ENCODE data around the gene CA9. TPM values are rescaled to one million over a fixed set of nuclear protein-coding genes. Genes with fewer than 3 reads are reported as not detected.
"Not testable (repeated sequence)": the region's sequence is repeated elsewhere in the genome, so short reads cannot be mapped to it uniquely, and the experiment has no call there.

Gene CA9
- total RNA-seq, 1 experiment from 2014 or later = not detected

DNA sequence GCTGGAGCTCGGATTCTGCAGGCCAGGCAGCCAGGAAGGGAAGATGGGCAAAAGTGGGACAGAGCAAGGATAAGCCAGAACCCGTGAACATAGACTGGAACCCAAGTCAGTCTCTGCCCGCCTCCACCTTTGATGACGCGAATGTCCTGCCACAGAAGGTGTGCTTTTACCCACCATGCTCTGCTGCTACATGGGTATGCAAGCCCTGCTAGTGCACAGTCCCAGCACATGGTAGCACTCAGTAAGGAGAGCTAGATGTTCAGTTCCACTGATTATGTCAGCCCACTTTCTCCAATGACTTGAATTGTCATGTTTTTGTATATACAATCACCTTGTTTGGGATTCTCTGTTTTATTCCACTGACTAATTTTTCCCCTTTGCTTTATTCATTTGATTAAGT is 44.1 kb upstream of the CA9 start:
- Mint-ChIP-seq H3K4me1 (ENCODE audit: low read depth, unreplicated experiment) (no peaks in the 10 kb centered on the region), H3K36me3 (ENCODE audit: insufficient read depth, unreplicated experiment) (no peaks in the 10 kb centered on the region), H3K4me3 (ENCODE audit: unreplicated experiment) (no peak overlapping the region), H3K9me3 (ENCODE audit: unreplicated experiment) (no peaks in the 10 kb centered on the region), H3K27me3 (ENCODE audit: insufficient read depth, unreplicated experiment) (no peaks in the 10 kb centered on the region), H3K27ac (ENCODE audit: unreplicated experiment) (no peak overlapping the region)
- no peak for DNase-seq
- POLR2A ChIA-PET = interaction anchor here (0.7 kb wide), 1 partner anchor 13 kb away, joined by 6 read pairs; no protein-coding TSS in a partner anchor
- Histone ChIP-seq H3K4me3 (ENCODE audit: low read depth, low read length) (no peak overlapping the region), H3K27me3 (replicated peaks; ENCODE audit: control insufficient read depth, insufficient read depth, low read length) (no peaks in the 10 kb centered on the region), H3K36me3 (ENCODE audit: control insufficient read depth, insufficient read depth, low read length) (no peaks in the 10 kb centered on the region), H3K4me1 (no peaks in the 10 kb centered on the region), H3K9me3 (no peaks in the 10 kb centered on the region)
- intact Hi-C loops (cut with micrococcal nuclease; ENCODE audit: unreplicated experiment) = no loop called here
- TF ChIP-seq, protein P1, sequence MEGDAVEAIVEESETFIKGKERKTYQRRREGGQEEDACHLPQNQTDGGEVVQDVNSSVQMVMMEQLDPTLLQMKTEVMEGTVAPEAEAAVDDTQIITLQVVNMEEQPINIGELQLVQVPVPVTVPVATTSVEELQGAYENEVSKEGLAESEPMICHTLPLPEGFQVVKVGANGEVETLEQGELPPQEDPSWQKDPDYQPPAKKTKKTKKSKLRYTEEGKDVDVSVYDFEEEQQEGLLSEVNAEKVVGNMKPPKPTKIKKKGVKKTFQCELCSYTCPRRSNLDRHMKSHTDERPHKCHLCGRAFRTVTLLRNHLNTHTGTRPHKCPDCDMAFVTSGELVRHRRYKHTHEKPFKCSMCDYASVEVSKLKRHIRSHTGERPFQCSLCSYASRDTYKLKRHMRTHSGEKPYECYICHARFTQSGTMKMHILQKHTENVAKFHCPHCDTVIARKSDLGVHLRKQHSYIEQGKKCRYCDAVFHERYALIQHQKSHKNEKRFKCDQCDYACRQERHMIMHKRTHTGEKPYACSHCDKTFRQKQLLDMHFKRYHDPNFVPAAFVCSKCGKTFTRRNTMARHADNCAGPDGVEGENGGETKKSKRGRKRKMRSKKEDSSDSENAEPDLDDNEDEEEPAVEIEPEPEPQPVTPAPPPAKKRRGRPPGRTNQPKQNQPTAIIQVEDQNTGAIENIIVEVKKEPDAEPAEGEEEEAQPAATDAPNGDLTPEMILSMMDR (IDR thresholded peaks at IDR 0.05; ENCODE audit: insufficient read depth in 1 of 2, low read depth in 1 of 2, low read length in 1 of 2, severe bottlenecking in 1 of 2, unreplicated experiment in 1 of 2) = no peak
- no TSS peak for BruUV-seq (replicated peaks)
- CTCF ChIA-PET = no interaction called here

- CTCF ChIA-PET = no interaction called here
- intact Hi-C loops (cut with micrococcal nuclease; ENCODE audit: unreplicated experiment) = no loop called here
Observed at GRCh38 chr9:35635730-35636129, 38.0 kb upstream of the CA9 start.

DNA sequence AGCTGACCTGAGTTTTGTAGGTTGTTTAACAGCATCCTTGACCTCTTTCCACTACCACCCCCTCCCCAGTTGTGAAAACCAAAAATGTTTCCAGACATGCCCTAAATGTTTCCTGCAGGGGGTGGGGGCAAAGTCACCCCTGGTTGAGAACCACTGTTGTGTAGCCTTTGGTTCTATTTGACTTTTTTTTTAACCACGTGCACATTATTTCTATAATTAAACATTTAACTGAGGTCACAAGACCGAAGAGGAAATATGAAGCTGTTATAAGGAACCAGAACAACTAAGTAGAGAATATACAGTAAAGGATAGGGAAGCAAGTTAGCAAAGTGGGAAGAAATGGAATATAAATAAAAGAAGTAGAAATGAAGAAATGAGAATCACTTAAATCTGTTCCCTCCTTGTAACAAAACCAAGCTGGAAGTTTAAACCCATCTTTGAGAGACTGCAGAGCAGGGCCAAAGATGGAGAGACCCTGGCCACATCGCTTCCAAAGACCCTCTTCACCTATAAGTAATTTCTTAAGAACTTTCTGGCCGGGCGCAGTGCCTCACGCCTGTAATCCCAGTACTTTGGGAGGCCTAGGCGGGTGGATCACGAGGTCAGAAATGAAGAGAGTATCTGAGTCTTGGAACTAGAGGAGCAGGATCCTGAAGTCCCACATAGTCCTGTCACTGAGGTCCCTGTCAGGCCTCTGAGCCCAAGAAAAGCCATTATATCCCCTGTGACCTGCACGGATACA is 37.4 kb upstream of the CA9 start:
- POLR2A ChIA-PET = no interaction called here
- TF ChIP-seq, protein P1 (IDR thresholded peaks at IDR 0.05; ENCODE audit: insufficient read depth in 1 of 2, low read depth in 1 of 2, low read length in 1 of 2, severe bottlenecking in 1 of 2, unreplicated experiment in 1 of 2) = no peak
- intact Hi-C loops (cut with micrococcal nuclease; ENCODE audit: unreplicated experiment) = no loop called here
- peaks cover 6% of the 10 kb centered on the region for H3K36me3 Mint-ChIP-seq (ENCODE audit: insufficient read depth, unreplicated experiment)
- Histone ChIP-seq H3K9me3 (no peaks in the 10 kb centered on the region), H3K4me1 (no peaks in the 10 kb centered on the region), H3K36me3 (ENCODE audit: control insufficient read depth, insufficient read depth, low read length) (no peaks in the 10 kb centered on the region), H3K27me3 (replicated peaks; ENCODE audit: control insufficient read depth, insufficient read depth, low read length) (no peaks in the 10 kb centered on the region), H3K4me3 (ENCODE audit: low read depth, low read length) (no peak overlapping the region)
- H3K4me3 Mint-ChIP-seq (ENCODE audit: unreplicated experiment) = no peak overlapping the region
- no peaks in the 10 kb centered on the region for H3K9me3 Mint-ChIP-seq (ENCODE audit: unreplicated experiment)
- CTCF ChIA-PET = no interaction called here
- H3K27ac Mint-ChIP-seq (ENCODE audit: unreplicated experiment) = no peak overlapping the region
- H3K27me3 Mint-ChIP-seq (ENCODE audit: insufficient read depth, unreplicated experiment) = no peaks in the 10 kb centered on the region
- no TSS peak for BruUV-seq (replicated peaks)
- H3K4me1 Mint-ChIP-seq (ENCODE audit: low read depth, unreplicated experiment) = no peaks in the 10 kb centered on the region
- no peak for DNase-seq

More at GRCh38 chr9:35635730-35636129, 38.0 kb upstream of the CA9 start:
- no TSS peak for BruUV-seq (replicated peaks)
- H3K4me1 ChIP-seq = no peaks in the 10 kb centered on the region
- TF ChIP-seq, protein P1 (IDR thresholded peaks at IDR 0.05; ENCODE audit: insufficient read depth in 1 of 2, low read depth in 1 of 2, low read length in 1 of 2, severe bottlenecking in 1 of 2, unreplicated experiment in 1 of 2) = no peak
- DNase-seq = no peak
- POLR2A ChIA-PET = no interaction called here
- peaks cover 6% of the 10 kb centered on the region for H3K36me3 Mint-ChIP-seq (ENCODE audit: insufficient read depth, unreplicated experiment)
- no peaks in the 10 kb centered on the region for H3K27me3 Mint-ChIP-seq (ENCODE audit: insufficient read depth, unreplicated experiment)
- H3K9me3 ChIP-seq = no peaks in the 10 kb centered on the region
- H3K27me3 ChIP-seq (replicated peaks; ENCODE audit: control insufficient read depth, insufficient read depth, low read length) = no peaks in the 10 kb centered on the region
- H3K9me3 Mint-ChIP-seq (ENCODE audit: unreplicated experiment) = no peaks in the 10 kb centered on the region
- H3K36me3 ChIP-seq (ENCODE audit: control insufficient read depth, insufficient read depth, low read length) = no peaks in the 10 kb centered on the region
- no peak overlapping the region for H3K4me3 Mint-ChIP-seq (ENCODE audit: unreplicated experiment)
- no peak overlapping the region for H3K27ac Mint-ChIP-seq (ENCODE audit: unreplicated experiment)
- H3K4me1 Mint-ChIP-seq (ENCODE audit: low read depth, unreplicated experiment) = no peaks in the 10 kb centered on the region
- H3K4me3 ChIP-seq (ENCODE audit: low read depth, low read length) = no peak overlapping the region

DNA sequence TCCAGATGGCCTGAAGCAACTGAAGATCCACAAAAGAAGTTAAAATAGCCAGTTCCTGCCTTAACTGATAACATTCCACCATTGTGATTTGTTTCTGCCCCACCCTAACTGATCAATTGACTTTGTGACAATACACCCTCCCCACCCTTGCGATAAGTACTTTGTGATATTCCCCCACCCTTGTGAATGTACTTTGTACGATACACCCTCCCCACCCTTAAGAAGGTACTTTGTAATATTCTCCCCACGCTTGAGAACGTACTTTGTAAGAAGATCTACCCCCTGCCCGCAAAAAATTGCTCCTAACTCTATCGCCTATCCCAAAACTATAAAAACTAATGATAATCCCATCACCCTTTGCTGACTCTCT is 36.9 kb upstream of the CA9 start:
- H3K4me1 Mint-ChIP-seq (ENCODE audit: low read depth, unreplicated experiment); intact Hi-C loops (cut with micrococcal nuclease; ENCODE audit: unreplicated experiment); H3K27ac Mint-ChIP-seq (ENCODE audit: unreplicated experiment); H3K36me3 ChIP-seq (ENCODE audit: control insufficient read depth, insufficient read depth, low read length); H3K9me3 Mint-ChIP-seq (ENCODE audit: unreplicated experiment); H3K27me3 Mint-ChIP-seq (ENCODE audit: insufficient read depth, unreplicated experiment); H3K36me3 Mint-ChIP-seq (ENCODE audit: insufficient read depth, unreplicated experiment); H3K4me3 Mint-ChIP-seq (ENCODE audit: unreplicated experiment); H3K4me1 ChIP-seq; H3K4me3 ChIP-seq (ENCODE audit: low read depth, low read length); CTCF ChIA-PET; H3K9me3 ChIP-seq; DNase-seq; H3K27me3 ChIP-seq (replicated peaks; ENCODE audit: control insufficient read depth, insufficient read depth, low read length); BruUV-seq (replicated peaks); POLR2A ChIA-PET: not testable (repeated sequence)

DNA sequence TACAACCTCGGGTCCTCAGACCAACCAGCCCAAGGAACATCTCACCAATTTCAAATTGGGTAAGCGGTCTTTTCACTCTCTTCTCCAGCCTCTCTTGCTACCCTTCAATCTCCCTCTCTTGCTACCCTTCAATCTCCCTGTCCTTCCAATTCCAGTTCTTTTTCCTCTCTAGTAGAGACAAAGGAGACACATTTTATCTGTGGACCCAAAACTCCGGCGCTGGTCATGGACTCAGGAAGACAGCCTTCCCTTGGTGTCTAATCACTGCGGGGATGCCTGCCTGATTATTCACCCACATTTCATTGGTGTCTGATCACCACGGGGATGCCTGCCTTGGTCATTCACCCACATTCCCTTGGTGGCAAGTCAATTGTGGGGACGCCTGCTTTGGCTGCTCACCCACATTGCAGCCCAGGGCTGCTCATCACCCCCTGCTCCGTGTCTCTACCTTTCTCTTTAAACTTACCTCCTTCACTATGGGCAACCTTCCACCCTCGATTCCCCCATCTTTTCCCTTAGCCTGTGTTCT is 36.2 kb upstream of the CA9 start:
- H3K4me1 ChIP-seq; H3K27me3 ChIP-seq (replicated peaks; ENCODE audit: control insufficient read depth, insufficient read depth, low read length); POLR2A ChIA-PET; H3K4me3 Mint-ChIP-seq (ENCODE audit: unreplicated experiment); DNase-seq; H3K9me3 Mint-ChIP-seq (ENCODE audit: unreplicated experiment); intact Hi-C loops (cut with micrococcal nuclease; ENCODE audit: unreplicated experiment); H3K36me3 ChIP-seq (ENCODE audit: control insufficient read depth, insufficient read depth, low read length); H3K36me3 Mint-ChIP-seq (ENCODE audit: insufficient read depth, unreplicated experiment); H3K4me1 Mint-ChIP-seq (ENCODE audit: low read depth, unreplicated experiment); BruUV-seq (replicated peaks); H3K27ac Mint-ChIP-seq (ENCODE audit: unreplicated experiment); H3K9me3 ChIP-seq; H3K27me3 Mint-ChIP-seq (ENCODE audit: insufficient read depth, unreplicated experiment); H3K4me3 ChIP-seq (ENCODE audit: low read depth, low read length); CTCF ChIA-PET: not testable (repeated sequence)
